Measurements from ENCODE around the gene BTG1.

Gene BTG1

DNA sequence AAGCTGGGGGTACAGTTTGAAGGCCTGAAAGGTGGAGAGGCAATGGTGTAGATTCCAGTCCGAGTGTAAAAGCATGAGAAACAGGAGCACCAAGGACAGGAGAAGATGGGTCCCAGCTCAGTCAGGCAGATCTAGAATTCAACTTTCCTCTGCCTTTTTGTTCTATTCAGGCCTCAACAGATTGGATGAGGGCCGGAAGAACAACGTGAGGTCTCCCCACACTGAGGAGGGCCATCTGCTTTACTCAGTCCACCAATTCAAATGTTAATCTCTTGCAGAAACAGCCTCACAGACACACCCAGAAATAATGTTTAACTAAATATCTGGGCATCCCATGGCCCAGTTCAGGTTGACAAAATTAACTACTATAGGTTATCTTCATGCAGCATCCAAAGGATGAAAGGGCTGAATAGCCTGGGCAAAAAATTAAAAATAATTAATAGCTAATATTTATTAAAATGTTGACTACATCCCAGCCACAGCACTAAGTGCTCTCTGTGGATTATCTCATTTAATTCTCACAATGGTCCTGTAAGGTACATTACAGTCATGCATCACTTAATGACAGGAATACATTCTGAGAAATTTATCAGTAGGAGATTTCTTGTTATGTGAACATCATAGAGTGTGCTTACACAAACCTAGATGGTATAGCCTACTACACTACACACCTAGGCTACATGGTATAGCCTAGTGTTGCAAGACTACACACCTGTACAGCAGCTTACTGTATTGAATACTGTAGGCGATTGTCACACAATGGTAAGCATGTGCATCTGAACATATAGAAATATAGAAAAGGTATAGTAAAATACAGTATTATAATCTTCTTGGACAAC is 22.5 kb downstream of the BTG1 start:
- H3K4me3 ChIP-seq (ENCODE audit: low read depth, low read length) = no peak overlapping the region
- in situ Hi-C loops (cut with HindIII; ENCODE audit: low sequenced_read_pairs) = no loop called here
- no peak for DNase-seq (ENCODE audit: low read depth)
- TF ChIP-seq, protein P1, sequence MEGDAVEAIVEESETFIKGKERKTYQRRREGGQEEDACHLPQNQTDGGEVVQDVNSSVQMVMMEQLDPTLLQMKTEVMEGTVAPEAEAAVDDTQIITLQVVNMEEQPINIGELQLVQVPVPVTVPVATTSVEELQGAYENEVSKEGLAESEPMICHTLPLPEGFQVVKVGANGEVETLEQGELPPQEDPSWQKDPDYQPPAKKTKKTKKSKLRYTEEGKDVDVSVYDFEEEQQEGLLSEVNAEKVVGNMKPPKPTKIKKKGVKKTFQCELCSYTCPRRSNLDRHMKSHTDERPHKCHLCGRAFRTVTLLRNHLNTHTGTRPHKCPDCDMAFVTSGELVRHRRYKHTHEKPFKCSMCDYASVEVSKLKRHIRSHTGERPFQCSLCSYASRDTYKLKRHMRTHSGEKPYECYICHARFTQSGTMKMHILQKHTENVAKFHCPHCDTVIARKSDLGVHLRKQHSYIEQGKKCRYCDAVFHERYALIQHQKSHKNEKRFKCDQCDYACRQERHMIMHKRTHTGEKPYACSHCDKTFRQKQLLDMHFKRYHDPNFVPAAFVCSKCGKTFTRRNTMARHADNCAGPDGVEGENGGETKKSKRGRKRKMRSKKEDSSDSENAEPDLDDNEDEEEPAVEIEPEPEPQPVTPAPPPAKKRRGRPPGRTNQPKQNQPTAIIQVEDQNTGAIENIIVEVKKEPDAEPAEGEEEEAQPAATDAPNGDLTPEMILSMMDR (IDR thresholded peaks at IDR 0.05; ENCODE audit: low read depth, low read length, missing control alignments) = no peak

DNA sequence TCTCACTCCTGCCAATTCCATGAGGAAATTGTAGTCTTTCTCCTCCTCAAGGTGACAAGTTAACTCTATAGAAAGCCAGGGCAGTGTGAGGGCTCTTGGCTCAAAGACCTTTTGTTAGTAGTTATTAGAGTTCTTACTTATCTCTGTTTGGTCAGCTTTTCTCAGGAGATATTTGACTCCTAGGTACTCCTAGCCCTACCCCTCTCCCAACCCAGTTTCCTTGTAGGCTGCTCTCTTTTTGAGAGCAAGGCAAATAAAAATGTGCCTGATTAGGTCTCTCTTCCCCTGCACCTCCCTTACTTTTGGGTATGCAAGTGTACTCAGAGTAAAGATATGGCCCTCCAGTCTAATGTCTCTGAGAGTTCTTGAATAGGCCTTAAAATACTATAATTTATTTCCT is 23.8 kb downstream of the BTG1 start:
- no peak overlapping the region for H3K4me3 ChIP-seq (ENCODE audit: low read depth, low read length)
- in situ Hi-C loops (cut with HindIII; ENCODE audit: low sequenced_read_pairs) = no loop called here
- TF ChIP-seq, protein P1 (IDR thresholded peaks at IDR 0.05; ENCODE audit: low read depth, low read length, missing control alignments) = no peak
- no peak for DNase-seq (ENCODE audit: low read depth)

DNA sequence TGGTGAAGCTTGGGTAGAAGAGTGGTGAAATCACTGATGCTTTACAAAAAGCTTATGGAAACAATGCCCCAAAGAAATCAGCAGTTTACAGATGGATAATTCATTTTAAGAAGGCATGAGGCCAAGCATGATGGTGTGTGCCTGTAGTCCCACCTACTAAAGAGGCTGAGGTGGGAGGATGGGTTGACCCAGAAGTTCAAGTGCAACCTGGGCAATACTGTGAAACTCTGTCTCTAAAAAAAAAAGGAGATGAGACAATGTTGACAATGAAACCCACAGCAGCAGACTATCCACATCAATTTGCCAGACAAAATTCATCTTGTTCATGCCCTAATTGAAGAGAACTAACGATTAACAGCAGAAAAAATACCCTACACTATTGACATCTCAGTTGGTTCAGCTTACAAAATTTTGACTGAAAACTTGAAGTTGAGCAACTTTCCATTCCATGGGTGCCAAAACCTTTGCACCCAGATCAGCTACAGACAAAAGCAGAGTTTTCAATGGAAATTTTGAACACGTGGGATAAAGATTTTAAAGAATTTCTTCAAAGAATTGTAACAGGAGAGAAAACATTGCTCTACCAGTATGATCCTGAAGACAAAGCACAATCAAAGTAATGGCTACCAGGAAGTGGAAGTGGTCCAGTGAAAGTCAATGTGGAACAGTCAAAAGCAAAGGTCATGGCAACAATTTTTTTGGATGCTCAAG is 26.7 kb downstream of the BTG1 start:
- H3K4me3 ChIP-seq (ENCODE audit: low read depth, low read length) = no peak overlapping the region
- no peak for DNase-seq (ENCODE audit: low read depth)
- TF ChIP-seq, protein P1 (IDR thresholded peaks at IDR 0.05; ENCODE audit: low read depth, low read length, missing control alignments) = no peak
- in situ Hi-C loops (cut with HindIII; ENCODE audit: low sequenced_read_pairs) = no loop called here

GRCh38 chr12:92114834-92115233 is 30.8 kb downstream of the BTG1 start:
- no peak for DNase-seq (ENCODE audit: low read depth)
- in situ Hi-C loops (cut with HindIII; ENCODE audit: low sequenced_read_pairs) = no loop called here
- no peak overlapping the region for H3K4me3 ChIP-seq (ENCODE audit: low read depth, low read length)
- TF ChIP-seq, protein P1 (IDR thresholded peaks at IDR 0.05; ENCODE audit: low read depth, low read length, missing control alignments) = no peak

- in situ Hi-C loops (cut with HindIII; ENCODE audit: low sequenced_read_pairs) = no loop called here
- TF ChIP-seq, protein P1 (IDR thresholded peaks at IDR 0.05; ENCODE audit: low read depth, low read length, missing control alignments) = no peak
- DNase-seq (ENCODE audit: low read depth) = no peak
- no peak overlapping the region for H3K4me3 ChIP-seq (ENCODE audit: low read depth, low read length)
These were observed 34.4 kb downstream of the BTG1 start for GRCh38 chr12:92111256-92111655.

DNA sequence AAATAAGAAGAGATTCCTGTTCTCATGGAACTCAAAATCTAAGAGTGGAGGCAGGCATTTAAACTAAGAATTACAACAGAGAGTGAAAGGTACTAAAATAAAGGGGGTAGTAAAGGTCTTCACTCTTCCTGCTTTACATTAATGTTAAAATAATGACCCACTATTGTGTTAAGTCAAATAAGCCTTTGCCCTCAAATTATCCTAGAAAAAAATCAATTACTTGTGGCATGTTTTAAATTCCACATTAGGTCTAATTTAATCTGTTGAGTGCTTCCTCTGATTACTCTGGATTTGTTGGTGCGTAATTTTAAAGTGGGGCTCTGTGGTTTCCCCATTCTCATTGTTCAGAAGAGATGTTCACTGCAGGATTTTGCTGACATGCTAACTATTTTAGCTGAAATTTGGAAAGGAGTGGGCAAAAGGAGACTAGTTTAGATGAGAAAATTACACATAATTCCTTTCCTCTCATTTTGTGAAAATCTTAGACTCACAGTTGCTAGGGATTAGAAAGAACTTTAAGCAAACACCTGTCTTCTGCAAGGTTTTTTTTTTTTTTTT is 35.5 kb downstream of the BTG1 start:
- in situ Hi-C loops (cut with HindIII; ENCODE audit: low sequenced_read_pairs) = no loop called here
- no peak for DNase-seq (ENCODE audit: low read depth)
- no peak overlapping the region for H3K4me3 ChIP-seq (ENCODE audit: low read depth, low read length)
- TF ChIP-seq, protein P1 (IDR thresholded peaks at IDR 0.05; ENCODE audit: low read depth, low read length, missing control alignments) = no peak
